GM10248 (cell line): ENCODE data around the gene FLT3.
"Not testable (repeated sequence)": the region's sequence is repeated elsewhere in the genome, so short reads cannot be mapped to it uniquely, and the experiment has no call there.

Experiments
- CTCF ChIA-PET: fragments of 300-600 bp; sonication (Branson Sonifier 250); formaldehyde crosslinking; extraction: SDS; loops from one replicate; lab custom pipeline; 2021; ENCODE audit warnings: antibody characterized with exemption; lab: Yijun Ruan, JAX
- POLR2A ChIA-PET: fragments of 350-650 bp; sonication (Branson Sonifier 250); formaldehyde crosslinking; extraction: SDS; loops from one replicate; lab custom pipeline; 2020; ENCODE audit warnings: antibody characterized with exemption; lab: Yijun Ruan, JAX
- DNase-seq: peaks from one replicate; pipeline ENCODE4 v3.0.0; 2012; ENCODE audit errors: extremely low spot score
- CTCF ChIP-seq: IDR thresholded peaks from 2 replicates; pipeline ENCODE4 v1.5.1; 2012; ENCODE audit warnings: mild to moderate bottlenecking, low read depth; ENCODE audit errors: extremely low read depth, missing control alignments, control extremely low read depth

The FLT3 gene

GRCh38 chr13:28106976-28107375, 6.6 kb upstream of the FLT3 start:
- ChIA-PET POLR2A (no interaction called here), CTCF (no interaction called here)
- DNase-seq = no peak
- no peak for TF ChIP-seq CTCF

- CTCF ChIA-PET = interaction anchor here (1.2 kb wide), 1 partner anchor 15 kb away, joined by 5 read pairs; no protein-coding TSS in a partner anchor
- POLR2A ChIA-PET, DNase-seq: not testable (repeated sequence)
These were observed 1.5 kb upstream of the FLT3 start for GRCh38 chr13:28101886-28102285.

- no peak for DNase-seq
- no peak for TF ChIP-seq CTCF
- POLR2A ChIA-PET = no interaction called here
- CTCF ChIA-PET = interaction anchor here (0.9 kb wide), 1 partner anchor 225 kb away, joined by 3 read pairs; no protein-coding TSS in a partner anchor
These were observed 803 bp downstream of the FLT3 start for GRCh38 chr13:28099396-28100149.

GRCh38 chr13:28097503-28097902, 2.9 kb downstream of the FLT3 start:
- CTCF ChIA-PET = interaction anchor here (1.4 kb wide), 1 partner anchor 17 kb away, joined by 3 read pairs; no protein-coding TSS in a partner anchor
- POLR2A ChIA-PET = no interaction called here
- no peak for TF ChIP-seq CTCF
- DNase-seq = no peak

- no peak for TF ChIP-seq CTCF
- POLR2A ChIA-PET = no interaction called here
- CTCF ChIA-PET = interaction anchor here (0.7 kb wide), 1 partner anchor 29 kb away, joined by 3 read pairs; no protein-coding TSS in a partner anchor
- no peak for DNase-seq
These were observed 6.1 kb downstream of the FLT3 start for GRCh38 chr13:28094306-28094705.

- no peak for TF ChIP-seq CTCF
- DNase-seq = no peak
- POLR2A ChIA-PET = no interaction called here
These were observed 6.5 kb downstream of the FLT3 start for GRCh38 chr13:28093881-28094280.

GRCh38 chr13:28092431-28092830, 7.9 kb downstream of the FLT3 start:
- POLR2A ChIA-PET = no interaction called here
- no peak for TF ChIP-seq CTCF
- CTCF ChIA-PET = no interaction called here
- DNase-seq = no peak

More at GRCh38 chr13:28093881-28094280, 6.5 kb downstream of the FLT3 start:
- CTCF ChIA-PET = no interaction called here
